CD8-positive, alpha-beta memory T cell (primary cell): ENCODE results near the gene PLA2G4A. TPM values are rescaled to one million over a fixed set of nuclear protein-coding genes. Genes with fewer than 3 reads are reported as not detected.

Source experiments
- CTCF ChIA-PET: fragments of 350-600 bp; sonication (Branson Sonifier 250); formaldehyde crosslinking; loops from one replicate; lab custom pipeline; 2021; ENCODE audit warnings: antibody characterized with exemption; lab: Charles Lee
- POLR2A ChIA-PET: fragments of 350-600 bp; sonication (Branson Sonifier 250); formaldehyde crosslinking; loops from one replicate; lab custom pipeline; 2021; ENCODE audit warnings: antibody characterized with exemption; lab: Charles Lee
- DNase-seq, 5 donors: peaks; one replicate each; pipeline versions ENCODE4 v3.0.0 to v3.0.0-alpha.2; 2020 to 2022; ENCODE audit warnings: mixed read lengths in 1 of 5
- H3K27ac ChIP-seq: one replicate; pipeline ENCODE4 v1.7.0; 2013; ENCODE audit warnings: low read depth, mild to moderate bottlenecking, low read length, moderate library complexity
- H3K27me3 ChIP-seq: 2 replicates; pipeline ENCODE4 v1.7.0; 2013; ENCODE audit warnings: low read length, mild to moderate bottlenecking; ENCODE audit not compliant: insufficient read depth, poor library complexity, severe bottlenecking
- H3K36me3 ChIP-seq: 2 replicates; pipeline ENCODE4 v1.7.0; 2013; ENCODE audit warnings: mild to moderate bottlenecking, low read length, moderate library complexity; ENCODE audit not compliant: insufficient read depth
- H3K4me1 ChIP-seq: 2 replicates; pipeline ENCODE4 v1.7.0; 2013; ENCODE audit warnings: mild to moderate bottlenecking, low read length, moderate library complexity; ENCODE audit not compliant: insufficient read depth
- H3K4me3 ChIP-seq: 2 replicates; pipeline ENCODE4 v1.7.0; 2013; ENCODE audit warnings: mild to moderate bottlenecking, low read length
- H3K9me3 ChIP-seq: 2 replicates; pipeline ENCODE4 v1.7.0; 2013; ENCODE audit warnings: mild to moderate bottlenecking, low read length
- H3K27ac Mint-ChIP-seq, 8 donors: one replicate each; pipeline ENCODE4 v1.8.0; 2020 to 2021; ENCODE audit warnings: mixed read lengths in 8 of 8, mild to moderate bottlenecking in 6 of 8, inconsistent platforms in 3 of 8, moderate library complexity in 3 of 8
- H3K27me3 Mint-ChIP-seq, 2 donors: one replicate each; pipeline ENCODE4 v1.8.0; 2020 to 2021; ENCODE audit warnings: mixed read lengths in 2 of 2, mild to moderate bottlenecking in 1 of 2, moderate library complexity in 1 of 2
- H3K36me3 Mint-ChIP-seq, 3 donors: one replicate each; pipeline ENCODE4 v1.8.0; 2020 to 2021; ENCODE audit warnings: mixed read lengths in 3 of 3, inconsistent platforms in 1 of 3, mild to moderate bottlenecking in 1 of 3
- H3K4me1 Mint-ChIP-seq, 3 donors: one replicate each; pipeline ENCODE4 v1.8.0; 2020 to 2021; ENCODE audit warnings: mixed read lengths in 3 of 3, inconsistent platforms in 1 of 3, mild to moderate bottlenecking in 1 of 3
- H3K4me3 Mint-ChIP-seq, 7 donors: one replicate each; pipeline ENCODE4 v1.8.0; 2020 to 2021; ENCODE audit warnings: mixed read lengths in 7 of 7, mild to moderate bottlenecking in 6 of 7, moderate library complexity in 4 of 7, inconsistent platforms in 2 of 7
- H3K9me3 Mint-ChIP-seq, 5 donors: one replicate each; pipeline ENCODE4 v1.8.0; 2020 to 2022; ENCODE audit warnings: mixed read lengths in 5 of 5, mild to moderate bottlenecking in 3 of 5, moderate library complexity in 2 of 5, inconsistent platforms in 1 of 5
- polyA plus RNA-seq: library from polyadenylated mRNA; unstranded; fragments of 300-500 nt; fragmentation: Illumina TruSeq; gene quantifications from one replicate; pipeline ENCODE4 v1.2.3, GENCODE V29; 2021
- total RNA-seq, 2 experiments: library from RNA; stranded (reverse); gene quantifications; one replicate each; pipeline ENCODE4 v1.2.3, GENCODE V29; 2021

The PLA2G4A gene
- total and polyA plus RNA-seq, 3 experiments from 2014 or later = 1.1 to 1.5 TPM; not detected in 1

GRCh38 chr1:186899577-186899976, 70.8 kb downstream of the PLA2G4A start:
- Histone ChIP-seq H3K27ac (no peak overlapping the region), H3K4me3 (no peak overlapping the region), H3K4me1 (no peaks in the 10 kb centered on the region), H3K9me3 (no peaks in the 10 kb centered on the region), H3K27me3 (no peaks in the 10 kb centered on the region), H3K36me3 (no peaks in the 10 kb centered on the region)
- Mint-ChIP-seq H3K27ac (no peak overlapping the region), H3K4me1 (no peaks in the 10 kb centered on the region), H3K27me3 (no peaks in the 10 kb centered on the region), H3K9me3 (peaks cover 0 to 4% (median 0%) of the 10 kb centered on the region in 5 donors), H3K36me3 (no peaks in the 10 kb centered on the region), H3K4me3 (no peak overlapping the region)
- CTCF ChIA-PET = no interaction called here
- POLR2A ChIA-PET = no interaction called here
- no peak for DNase-seq

DNA sequence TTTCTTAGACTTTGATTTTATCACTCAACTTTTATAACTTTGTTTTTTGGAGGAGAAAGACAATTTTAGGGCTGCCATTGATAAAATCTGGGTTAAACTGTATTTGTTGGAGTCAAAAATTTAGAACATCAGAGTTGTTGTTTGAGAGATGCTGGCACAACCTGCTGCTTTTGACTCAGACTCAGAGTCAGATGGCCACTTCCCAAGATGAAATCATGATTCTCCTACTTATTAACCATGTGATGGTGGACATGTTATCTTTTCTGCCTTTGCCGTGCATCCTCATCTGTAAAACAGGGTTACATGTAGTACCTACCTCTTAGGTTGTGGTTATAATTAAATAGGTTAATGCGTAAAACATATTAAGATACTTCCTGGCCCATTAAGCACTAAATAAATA, 71.2 kb downstream of the PLA2G4A start:
- no peak for DNase-seq
- no peak overlapping the region for H3K27ac Mint-ChIP-seq
- H3K27me3 ChIP-seq = no peaks in the 10 kb centered on the region

DNA sequence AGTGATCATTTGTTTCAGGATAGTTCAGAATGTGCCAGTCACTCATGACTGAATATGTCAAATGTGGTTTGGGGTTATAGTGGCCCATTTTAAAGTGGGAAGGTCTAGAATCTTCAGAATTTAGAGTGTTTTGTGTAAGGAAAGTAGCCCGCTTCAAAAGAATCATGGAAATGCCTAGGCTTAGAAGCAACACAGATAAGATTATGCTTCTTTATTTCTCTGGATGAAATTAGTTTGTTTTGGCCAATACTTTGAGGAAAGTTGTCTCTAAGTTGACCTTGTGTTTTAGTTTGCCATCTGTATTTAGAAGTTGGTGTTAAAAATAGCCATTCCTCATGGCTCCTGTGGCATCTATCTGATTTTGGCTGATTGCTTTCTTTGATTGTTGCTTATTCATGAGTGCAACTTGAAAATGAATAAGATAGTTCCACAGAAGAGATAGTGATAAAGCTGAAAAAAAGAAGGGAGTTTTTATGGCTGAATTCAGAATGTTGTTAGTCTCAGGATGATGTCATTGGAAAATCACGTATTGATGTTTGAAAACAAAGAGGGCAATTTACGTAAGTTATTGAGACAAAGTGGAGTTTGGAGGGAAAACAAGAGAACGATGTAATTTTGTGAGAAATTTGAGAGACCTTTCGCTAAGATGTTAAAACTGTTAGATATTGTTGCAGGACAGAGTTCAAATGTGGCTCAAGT, 71.9 kb downstream of the PLA2G4A start:
- no peaks in the 10 kb centered on the region for H3K27me3 Mint-ChIP-seq

More for the DNA sequence above, 71.2 kb downstream of the PLA2G4A start:
- ChIA-PET POLR2A (no interaction called here), CTCF (no interaction called here)
- no peak overlapping the region for H3K27ac ChIP-seq
- H3K4me1 ChIP-seq = no peaks in the 10 kb centered on the region
- H3K9me3 ChIP-seq = no peaks in the 10 kb centered on the region
- no peaks in the 10 kb centered on the region for H3K36me3 Mint-ChIP-seq
- H3K4me3 Mint-ChIP-seq = no peak overlapping the region
- H3K36me3 ChIP-seq = no peaks in the 10 kb centered on the region
- peaks cover 0 to 4% (median 0%) of the 10 kb centered on the region in 5 donors for H3K9me3 Mint-ChIP-seq
- no peak overlapping the region for H3K4me3 ChIP-seq
- H3K27me3 Mint-ChIP-seq = no peaks in the 10 kb centered on the region
- no peaks in the 10 kb centered on the region for H3K4me1 Mint-ChIP-seq

DNA sequence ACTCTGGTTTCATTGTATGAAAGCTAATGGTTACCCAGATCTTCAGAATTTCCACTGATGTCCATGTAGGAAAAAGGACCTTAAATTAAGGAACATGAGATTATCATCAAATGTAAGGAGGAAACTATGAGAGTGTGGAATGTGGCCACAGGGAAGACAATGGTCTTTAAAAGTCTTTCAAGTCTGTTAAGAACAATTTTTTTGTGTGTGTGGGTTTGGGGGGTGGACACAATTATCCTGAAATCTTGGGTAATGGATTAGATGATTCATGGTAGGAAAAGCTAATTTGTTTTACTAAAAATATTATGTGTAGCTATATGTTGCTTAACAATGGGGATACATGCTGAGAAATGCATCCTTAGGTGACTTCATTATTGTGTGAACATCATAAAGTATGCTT, 72.9 kb downstream of the PLA2G4A start:
- CTCF ChIA-PET = no interaction called here
- Mint-ChIP-seq H3K9me3 (peaks cover 0 to 4% (median 0%) of the 10 kb centered on the region in 5 donors), H3K36me3 (no peaks in the 10 kb centered on the region), H3K27ac (no peak overlapping the region), H3K4me3 (no peak overlapping the region), H3K27me3 (no peaks in the 10 kb centered on the region), H3K4me1 (no peaks in the 10 kb centered on the region)
- Histone ChIP-seq H3K9me3 (no peaks in the 10 kb centered on the region), H3K36me3 (no peaks in the 10 kb centered on the region), H3K27me3 (no peaks in the 10 kb centered on the region), H3K27ac (no peak overlapping the region), H3K4me1 (no peaks in the 10 kb centered on the region), H3K4me3 (no peak overlapping the region)
- DNase-seq = no peak
- POLR2A ChIA-PET = no interaction called here

More for the DNA sequence above, 71.9 kb downstream of the PLA2G4A start:
- Histone ChIP-seq H3K27ac (no peak overlapping the region), H3K27me3 (no peaks in the 10 kb centered on the region), H3K4me3 (no peak overlapping the region), H3K36me3 (no peaks in the 10 kb centered on the region), H3K4me1 (no peaks in the 10 kb centered on the region), H3K9me3 (no peaks in the 10 kb centered on the region)
- no peak for DNase-seq
- Mint-ChIP-seq H3K36me3 (no peaks in the 10 kb centered on the region), H3K9me3 (peaks cover 0 to 4% (median 0%) of the 10 kb centered on the region in 5 donors), H3K4me1 (no peaks in the 10 kb centered on the region), H3K27ac (no peak overlapping the region), H3K4me3 (no peak overlapping the region)
- CTCF ChIA-PET = no interaction called here
- POLR2A ChIA-PET = no interaction called here

DNA sequence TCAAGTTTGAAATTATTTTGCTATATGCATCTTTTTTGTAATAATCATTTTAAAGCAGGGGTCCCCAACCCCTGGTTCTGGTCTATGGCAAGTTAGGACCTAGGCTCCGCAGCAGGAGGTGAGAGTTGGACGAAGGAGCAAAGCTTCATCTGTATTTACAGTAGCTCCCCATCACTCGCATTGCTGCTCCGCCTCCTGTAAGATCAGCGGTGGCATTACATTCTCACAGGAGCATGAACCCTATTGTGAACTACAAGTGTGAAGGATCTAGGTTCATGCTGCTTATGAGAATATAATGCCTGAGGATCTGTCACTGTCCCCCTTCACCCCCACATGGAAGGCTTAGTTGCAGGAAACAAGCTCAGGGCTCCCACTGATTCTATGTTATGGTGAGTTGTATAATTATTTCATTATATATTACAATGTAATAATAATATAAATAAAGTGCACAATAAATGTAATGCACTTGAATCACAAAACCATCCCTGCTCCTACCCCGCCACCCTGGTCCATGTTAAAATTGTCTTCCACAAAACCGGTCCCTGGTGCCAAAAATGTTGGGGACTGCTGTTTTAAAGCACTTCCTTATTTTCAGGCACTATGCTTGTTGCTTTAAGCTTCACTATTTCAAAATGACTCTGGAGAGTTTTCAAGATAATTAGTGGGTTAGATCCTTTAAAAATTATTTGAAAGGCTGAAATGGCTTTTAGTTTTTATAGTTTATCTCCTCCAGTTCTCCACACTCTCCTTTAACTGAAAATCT, 74.8 kb downstream of the PLA2G4A start:
- Histone ChIP-seq H3K27me3 (no peaks in the 10 kb centered on the region), H3K4me3 (no peak overlapping the region), H3K4me1 (no peaks in the 10 kb centered on the region), H3K27ac (no peak overlapping the region), H3K36me3 (no peaks in the 10 kb centered on the region), H3K9me3 (no peaks in the 10 kb centered on the region)
- Mint-ChIP-seq H3K27ac (no peak overlapping the region), H3K4me3 (no peak overlapping the region), H3K27me3 (no peaks in the 10 kb centered on the region), H3K9me3 (peaks cover 0 to 4% (median 0%) of the 10 kb centered on the region in 5 donors), H3K4me1 (no peaks in the 10 kb centered on the region), H3K36me3 (no peaks in the 10 kb centered on the region)
- no peak for DNase-seq
- ChIA-PET POLR2A (no interaction called here), CTCF (no interaction called here)

DNA sequence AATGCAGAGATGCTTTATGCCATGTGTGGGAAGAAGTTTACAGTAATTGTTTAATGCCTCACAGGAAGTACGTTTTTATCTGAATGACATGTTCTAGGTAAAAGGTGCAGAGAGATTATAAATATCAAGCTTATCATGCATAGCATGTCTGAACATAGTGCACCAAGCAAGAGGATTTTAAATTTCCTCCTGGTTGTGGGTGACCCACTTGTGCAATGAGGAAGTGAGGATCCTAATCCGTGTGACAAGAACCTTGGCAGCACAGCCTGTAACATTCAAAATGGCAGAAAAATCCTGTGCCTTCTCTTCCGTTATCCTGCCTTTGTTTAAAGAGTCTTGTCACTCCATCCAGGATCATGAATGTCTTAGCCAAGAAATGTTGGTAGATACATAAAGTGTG, 75.6 kb downstream of the PLA2G4A start:
- Mint-ChIP-seq H3K4me3 (no peak overlapping the region), H3K9me3 (peaks cover 0 to 4% (median 0%) of the 10 kb centered on the region in 5 donors), H3K36me3 (no peaks in the 10 kb centered on the region), H3K27me3 (no peaks in the 10 kb centered on the region), H3K27ac (no peak overlapping the region), H3K4me1 (no peaks in the 10 kb centered on the region)
- no peaks in the 10 kb centered on the region for H3K27me3 ChIP-seq
- ChIA-PET POLR2A (no interaction called here), CTCF (no interaction called here)
- H3K4me3 ChIP-seq = no peak overlapping the region
- no peak for DNase-seq
- no peaks in the 10 kb centered on the region for H3K36me3 ChIP-seq
- H3K27ac ChIP-seq = no peak overlapping the region
- H3K4me1 ChIP-seq = no peaks in the 10 kb centered on the region
- no peaks in the 10 kb centered on the region for H3K9me3 ChIP-seq

- no peak for DNase-seq
- POLR2A ChIA-PET = no interaction called here
- H3K4me1 ChIP-seq = no peaks in the 10 kb centered on the region
Measured at GRCh38 chr1:186905561-186905960, 76.8 kb downstream of the PLA2G4A start.

GRCh38 chr1:186915555-186915954, 86.8 kb downstream of the PLA2G4A start:
- Mint-ChIP-seq H3K4me1 (no peaks in the 10 kb centered on the region), H3K4me3 (no peak overlapping the region), H3K27me3 (no peaks in the 10 kb centered on the region), H3K9me3 (no peaks in the 10 kb centered on the region), H3K36me3 (no peaks in the 10 kb centered on the region), H3K27ac (no peak overlapping the region)
- Histone ChIP-seq H3K9me3 (no peaks in the 10 kb centered on the region), H3K4me1 (no peaks in the 10 kb centered on the region), H3K36me3 (no peaks in the 10 kb centered on the region), H3K27me3 (no peaks in the 10 kb centered on the region), H3K27ac (no peak overlapping the region), H3K4me3 (no peak overlapping the region)
- CTCF ChIA-PET = no interaction called here
- no peak for DNase-seq
- POLR2A ChIA-PET = no interaction called here

More at GRCh38 chr1:186905561-186905960, 76.8 kb downstream of the PLA2G4A start:
- H3K27me3 ChIP-seq = no peaks in the 10 kb centered on the region
- H3K36me3 ChIP-seq = no peaks in the 10 kb centered on the region
- H3K9me3 Mint-ChIP-seq = peaks cover 0 to 4% (median 0%) of the 10 kb centered on the region in 5 donors
- no peaks in the 10 kb centered on the region for H3K36me3 Mint-ChIP-seq
- no peaks in the 10 kb centered on the region for H3K27me3 Mint-ChIP-seq
- no peak overlapping the region for H3K27ac ChIP-seq
- H3K9me3 ChIP-seq = no peaks in the 10 kb centered on the region
- no peak overlapping the region for H3K27ac Mint-ChIP-seq
- no peak overlapping the region for H3K4me3 ChIP-seq
- H3K4me1 Mint-ChIP-seq = no peaks in the 10 kb centered on the region
- CTCF ChIA-PET = no interaction called here
- no peak overlapping the region for H3K4me3 Mint-ChIP-seq
